ENCODE data around the gene CASP10. TPM values are rescaled to one million over a fixed set of nuclear protein-coding genes. Genes with fewer than 3 reads are reported as not detected.

Gene CASP10
- total and polyA plus RNA-seq, 2 of the 4 experiments (the other 2 are of a cell fraction): 0.12 to 0.90 TPM

- H3K18ac ChIP-seq (ENCODE audit: low read depth, low read length): no peak overlapping the region
- H2AK9ac ChIP-seq (replicated peaks; ENCODE audit: low read depth, low read length, poor library complexity): no peak overlapping the region
- POLR2A ChIA-PET (ENCODE audit: unreplicated experiment): no interaction called here
- H3K23ac ChIP-seq (ENCODE audit: low read depth, low read length): no peak overlapping the region
- intact Hi-C loops (cut with micrococcal nuclease): no loop called here
- peak overlapping the region; percentile 72; the same call in 2 of the 3 replicates for H2BK15ac ChIP-seq (ENCODE audit: low read depth, low read length)
- in situ Hi-C loops (cut with MboI; ENCODE audit: low sequenced_read_pairs): no loop called here
- H3K9me1 ChIP-seq (ENCODE audit: insufficient read depth, low read length): peaks cover 17% of the 10 kb centered on the region; the same call in 1 of the 2 replicates
- CTCF ChIA-PET: no interaction called here
- no peak overlapping the region for H3K4me2 ChIP-seq (ENCODE audit: low read depth, low read length)
- H3K4me3 ChIP-seq (ENCODE audit: insufficient read depth, low read depth, low read length): no peak overlapping the region
- H4K5ac ChIP-seq (ENCODE audit: low read depth, low read length): no peak overlapping the region
- no peak overlapping the region for H3K14ac ChIP-seq (replicated peaks; ENCODE audit: low read depth, low read length)
- no peaks in the 10 kb centered on the region for H3K27me3 ChIP-seq (ENCODE audit: control insufficient read depth, insufficient read depth, low read length)
- no TSS peak for BruUV-seq (replicated peaks)
- H3K56ac ChIP-seq (ENCODE audit: extremely low read depth, insufficient read depth, low read length): no peak overlapping the region
- no peak for TF ChIP-seq BHLHE40 (IDR thresholded peaks at IDR 0.05; ENCODE audit: low read depth, low read length)
- no peak for TF ChIP-seq RAD21 (IDR thresholded peaks at IDR 0.05; ENCODE audit: low read length)
- no peak for TF ChIP-seq POLR2A (IDR thresholded peaks at IDR 0.05; ENCODE audit: low read depth, low read length)
- H3K79me1 ChIP-seq (ENCODE audit: low read depth in 1 of 2, low read length in 2 of 2): peaks cover 12 to 37% of the 10 kb centered on the region in 2 experiments
- H3K4me1 ChIP-seq (ENCODE audit: control insufficient read depth, insufficient read depth, low read length): peaks cover 24% of the 10 kb centered on the region
- H3K27ac ChIP-seq (ENCODE audit: insufficient read depth, low read length): no peak overlapping the region; the same call in 1 of the 2 replicates
- peak overlapping the region; percentile 74; the same call in 1 of the 2 replicates for H2BK120ac ChIP-seq (ENCODE audit: low read depth, low read length)
- no peak overlapping the region; a peak in 1 of 4 replicates for H4K8ac ChIP-seq (ENCODE audit: low read depth in 2 of 2, low read length in 2 of 2)
- peak overlapping the region; percentile 43; the same call in 1 of the 2 replicates for H4K91ac ChIP-seq (ENCODE audit: insufficient read depth, low read depth, low read length)
- no CpG with 5 or more reads among the region's 6 CpGs for WGBS, 2 experiments (ENCODE audit: extremely low coverage in 2 of 2, insufficient read length in 1 of 2)
- no peaks in the 10 kb centered on the region for H3K9me3 ChIP-seq (ENCODE audit: control insufficient read depth, insufficient read depth, low read length)
- no peaks in the 10 kb centered on the region for H4K20me1 ChIP-seq (ENCODE audit: insufficient read depth, low read length)
- peak overlapping the region; percentile 59 for H2BK5ac ChIP-seq (ENCODE audit: low read depth, low read length, poor library complexity, severe bottlenecking)
- no peak overlapping the region for H3K9ac ChIP-seq (ENCODE audit: low read depth, low read length)
- peak overlapping the region; percentile 87; the same call in 1 of the 2 replicates for H2AK5ac ChIP-seq (ENCODE audit: low read depth, low read length)
- ATAC-seq (ENCODE audit: low read depth): no peak
- H2BK20ac ChIP-seq (ENCODE audit: low read depth, low read length): no peak overlapping the region; the same call in 1 of the 2 replicates
- H2AFZ ChIP-seq (replicated peaks; ENCODE audit: low read length, poor library complexity): no peak overlapping the region
- H3K4ac ChIP-seq (ENCODE audit: low read depth, low read length): peak overlapping the region; percentile 64; the same call in 1 of the 2 replicates
- peaks cover 28% of the 10 kb centered on the region for H3K36me3 ChIP-seq (ENCODE audit: control insufficient read depth, insufficient read depth, low read length)
- DNase-seq: no peak
- dilution Hi-C loops (cut with HindIII; ENCODE audit: low sequenced_read_pairs, unreplicated experiment): no loop called here
Measured at GRCh38 chr2:201152999-201153815, 29.7 kb upstream of the CASP10 start.

Measured in IMR-90 (cell line).